AG04450 (cell line): Measurements from ENCODE around the gene PRRC1. TPM values are rescaled to one million over a fixed set of nuclear protein-coding genes. Genes with fewer than 3 reads are reported as not detected.

Experiments
- CTCF ChIA-PET: fragments of 300-600, 350-600 bp; formaldehyde crosslinking; extraction: SDS; loops from one replicate; lab custom pipeline; 2022; ENCODE audit warnings: antibody characterized with exemption, inconsistent platforms; lab: Charles Lee
- POLR2A ChIA-PET: fragments of 350-600 bp; formaldehyde crosslinking; extraction: SDS; loops from one replicate; lab custom pipeline; 2021; ENCODE audit warnings: antibody characterized with exemption, inconsistent platforms; lab: Yijun Ruan, JAX
- DNase-seq: peaks from one replicate; pipeline ENCODE4 v3.0.0-alpha.2; 2011; ENCODE audit warnings: low read depth, low spot score
- H3K27ac ChIP-seq: one replicate; pipeline ENCODE4 v1.5.1; 2012; ENCODE audit warnings: low read depth, low read length, control low read depth
- H3K27me3 ChIP-seq: one replicate; pipeline ENCODE4 v1.6.0; 2012; ENCODE audit warnings: low read length; ENCODE audit not compliant: control insufficient read depth, insufficient read depth
- H3K4me3 ChIP-seq: 2 replicates; pipeline ENCODE4 v1.5.1; 2011; ENCODE audit warnings: mild to moderate bottlenecking, low read depth, low read length, control low read depth
- H3K9me3 ChIP-seq: 2 replicates; pipeline ENCODE4 v1.5.1; 2012; ENCODE audit warnings: low read length; ENCODE audit not compliant: control insufficient read depth, insufficient read depth
- CTCF ChIP-seq: IDR thresholded peaks from 2 replicates; pipeline ENCODE4 v1.5.1; 2011; ENCODE audit warnings: low read depth, low read length, control low read depth, inconsistent platforms
- polyA plus RNA-seq: library from polyadenylated mRNA; depleted of rRNA; stranded (reverse); fragments of >200 nt; gene quantifications from 2 replicates; pipeline ENCODE4 v1.2.3, GENCODE V29; 2011

Gene PRRC1
- polyA plus RNA-seq, 1 experiment: 120 TPM

- Histone ChIP-seq H3K27ac (no peak overlapping the region), H3K9me3 (no peaks in the 10 kb centered on the region), H3K27me3 (peaks cover 4% of the 10 kb centered on the region), H3K4me3 (no peak overlapping the region)
- no peak for DNase-seq
- no peak for TF ChIP-seq CTCF
- CTCF ChIA-PET: no interaction called here
- POLR2A ChIA-PET: interaction anchor here (0.7 kb wide), 1 partner anchor 266 kb away, joined by 3 read pairs; no protein-coding TSS in a partner anchor
These were observed 78.3 kb downstream of the PRRC1 start for GRCh38 chr5:127595484-127596368.

GRCh38 chr5:127596501-127596900 is 79.1 kb downstream of the PRRC1 start:
- Histone ChIP-seq H3K9me3 (no peaks in the 10 kb centered on the region), H3K27me3 (peaks cover 4% of the 10 kb centered on the region), H3K4me3 (no peak overlapping the region), H3K27ac (no peak overlapping the region)
- CTCF ChIA-PET: no interaction called here
- DNase-seq: no peak
- no peak for TF ChIP-seq CTCF
- POLR2A ChIA-PET: no interaction called here

- POLR2A ChIA-PET: no interaction called here
These were observed 81.9 kb downstream of the PRRC1 start for GRCh38 chr5:127599320-127599719.

GRCh38 chr5:127599847-127600246 is 82.4 kb downstream of the PRRC1 start:
- H3K9me3 ChIP-seq: no peaks in the 10 kb centered on the region
- DNase-seq: no peak
- TF ChIP-seq CTCF: no peak
- H3K4me3 ChIP-seq: no peak overlapping the region
- H3K27me3 ChIP-seq: peaks cover 4% of the 10 kb centered on the region
- ChIA-PET CTCF (no interaction called here), POLR2A (no interaction called here)
- no peak overlapping the region for H3K27ac ChIP-seq

More at GRCh38 chr5:127599320-127599719, 81.9 kb downstream of the PRRC1 start:
- CTCF ChIA-PET: no interaction called here
- TF ChIP-seq CTCF: no peak
- no peak for DNase-seq
- H3K27ac ChIP-seq: no peak overlapping the region
- H3K27me3 ChIP-seq: peaks cover 4% of the 10 kb centered on the region
- no peaks in the 10 kb centered on the region for H3K9me3 ChIP-seq
- H3K4me3 ChIP-seq: no peak overlapping the region

GRCh38 chr5:127601111-127601510 is 83.7 kb downstream of the PRRC1 start:
- no peak for TF ChIP-seq CTCF
- H3K4me3 ChIP-seq: no peak overlapping the region
- no peaks in the 10 kb centered on the region for H3K9me3 ChIP-seq
- POLR2A ChIA-PET: no interaction called here
- CTCF ChIA-PET: no interaction called here
- H3K27me3 ChIP-seq: peaks cover 4% of the 10 kb centered on the region
- H3K27ac ChIP-seq: no peak overlapping the region
- DNase-seq: no peak
